ENCODE data around the gene LRP3. TPM values are rescaled to one million over a fixed set of nuclear protein-coding genes. Genes with fewer than 3 reads are reported as not detected.

Gene LRP3
- total RNA-seq, 1 experiment from 2014 or later: 29.0 TPM

DNA sequence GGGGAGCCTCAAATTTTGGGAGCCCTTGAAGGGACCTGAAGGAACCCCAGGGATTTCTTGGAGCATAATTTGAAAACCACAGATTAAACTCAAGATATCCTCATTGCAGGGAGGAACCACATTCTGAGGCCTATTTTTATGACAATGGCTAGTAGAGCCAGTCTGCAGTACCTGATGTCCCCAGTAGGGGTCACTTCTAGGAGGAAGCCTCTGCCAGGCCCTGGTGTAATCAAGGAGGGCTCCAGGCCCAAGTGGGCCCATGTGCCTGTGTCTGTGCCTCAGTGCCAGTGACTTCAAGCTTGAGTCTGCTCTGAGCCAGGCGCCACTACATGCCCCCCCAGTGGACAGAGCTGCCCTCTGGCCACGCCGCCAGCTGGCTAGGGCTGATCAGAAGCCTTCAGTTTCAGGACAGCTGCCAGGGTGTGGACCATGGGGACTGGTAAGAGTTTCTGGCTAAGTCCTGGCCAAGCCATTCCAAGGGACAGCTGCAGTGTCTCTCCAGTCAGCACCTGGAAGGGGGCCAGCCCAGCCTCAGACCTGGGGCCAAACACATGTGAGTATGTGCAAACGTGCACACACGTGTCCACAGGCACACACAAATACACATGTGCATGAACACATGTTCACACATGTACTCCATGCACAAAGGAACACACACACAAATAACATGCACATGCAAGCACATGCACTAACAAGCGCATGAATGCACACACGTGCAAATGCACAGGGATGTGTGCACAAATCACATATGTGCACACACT, 52.0 kb downstream of the LRP3 start:
- peaks cover 11 to 13% of the 10 kb centered on the region in 2 experiments; a peak in 2 of 4 replicates for H3K9me3 ChIP-seq (ENCODE audit: control insufficient read depth in 1 of 2, insufficient read depth in 1 of 2, low read depth in 1 of 2, low read length in 2 of 2)
- H3K79me2 ChIP-seq (ENCODE audit: insufficient read depth, low read length): no peaks in the 10 kb centered on the region
- DNase-seq (ENCODE audit: low read depth, low spot score) (no peak), ATAC-seq (no peak)
- RAD21 ChIA-PET (ENCODE audit: low non-redundant PET in 1 of 2, low total read pairs in 2 of 2, uncharacterized antibody in 2 of 2, unreplicated experiment in 2 of 2): interaction anchor here in 1 of 2 experiments (0.8 kb wide), 1 partner anchor 79 kb away, joined by 3 read pairs; no protein-coding TSS in a partner anchor
- H3K4me3 ChIP-seq (replicated peaks in 1 of 2; ENCODE audit: low read depth in 1 of 2, low read length in 2 of 2): no peak overlapping the region
- H3K4me2 ChIP-seq (ENCODE audit: low read length): no peak overlapping the region
- peaks cover 10 to 22% of the 10 kb centered on the region in 2 experiments; a peak in 3 of 4 replicates for H3K4me1 ChIP-seq (ENCODE audit: control insufficient read depth in 1 of 2, insufficient read depth in 2 of 2, low read length in 2 of 2)
- H4K20me1 ChIP-seq (ENCODE audit: insufficient read depth): no peaks in the 10 kb centered on the region
- H3K9me2 ChIP-seq (ENCODE audit: insufficient read depth): no peaks in the 10 kb centered on the region
- BruUV-seq (replicated peaks): no TSS peak
- CTCF ChIA-PET: interaction anchor here (1.1 kb wide), 1 partner anchor 11 kb away, joined by 3 read pairs; no protein-coding TSS in a partner anchor
- H3K9ac ChIP-seq (ENCODE audit: low read length): no peak overlapping the region
- intact Hi-C loops (cut with micrococcal nuclease): loop anchor here (5.0 kb wide), 1 partner anchor 56 kb away; the partner anchor contains the start of gene CEBPA
- H2AFZ ChIP-seq (ENCODE audit: low read depth, low read length, poor library complexity, severe bottlenecking): no peak overlapping the region
- no peak overlapping the region for H3K27ac ChIP-seq (ENCODE audit: low read depth, low read length)
- no peaks in the 10 kb centered on the region for H3K36me3 ChIP-seq (ENCODE audit: control insufficient read depth in 1 of 2, insufficient read depth in 2 of 2, low read length in 2 of 2)
- POLR2A ChIA-PET: no interaction called here
- TF ChIP-seq ZFX (IDR thresholded peaks at IDR 0.05) (no peak), CEBPB (IDR thresholded peaks at IDR 0.05; ENCODE audit: low read depth) (no peak), RAD21 (IDR thresholded peaks at IDR 0.05; ENCODE audit: low read depth) (0 out of 2 replicates have a peak, but pooled peaks have one; percentile 8), POLR2A (IDR thresholded peaks at IDR 0.05; ENCODE audit: borderline replicate concordance, extremely low read depth, insufficient read depth, insufficient read length) (no peak), JUND (IDR thresholded peaks at IDR 0.05) (no peak), EZH2 (IDR thresholded peaks at IDR 0.05) (no peak), POLR2AphosphoS5 (IDR thresholded peaks at IDR 0.05; ENCODE audit: low read depth, low read length) (no peak), SP1 (IDR thresholded peaks at IDR 0.05; ENCODE audit: low read depth) (no peak), FOSL1 (IDR thresholded peaks at IDR 0.05; ENCODE audit: low read depth) (no peak)
- TF ChIP-seq, protein P1, sequence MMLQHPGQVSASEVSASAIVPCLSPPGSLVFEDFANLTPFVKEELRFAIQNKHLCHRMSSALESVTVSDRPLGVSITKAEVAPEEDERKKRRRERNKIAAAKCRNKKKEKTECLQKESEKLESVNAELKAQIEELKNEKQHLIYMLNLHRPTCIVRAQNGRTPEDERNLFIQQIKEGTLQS (IDR thresholded peaks at IDR 0.05): no peak
- TF ChIP-seq, protein P2, sequence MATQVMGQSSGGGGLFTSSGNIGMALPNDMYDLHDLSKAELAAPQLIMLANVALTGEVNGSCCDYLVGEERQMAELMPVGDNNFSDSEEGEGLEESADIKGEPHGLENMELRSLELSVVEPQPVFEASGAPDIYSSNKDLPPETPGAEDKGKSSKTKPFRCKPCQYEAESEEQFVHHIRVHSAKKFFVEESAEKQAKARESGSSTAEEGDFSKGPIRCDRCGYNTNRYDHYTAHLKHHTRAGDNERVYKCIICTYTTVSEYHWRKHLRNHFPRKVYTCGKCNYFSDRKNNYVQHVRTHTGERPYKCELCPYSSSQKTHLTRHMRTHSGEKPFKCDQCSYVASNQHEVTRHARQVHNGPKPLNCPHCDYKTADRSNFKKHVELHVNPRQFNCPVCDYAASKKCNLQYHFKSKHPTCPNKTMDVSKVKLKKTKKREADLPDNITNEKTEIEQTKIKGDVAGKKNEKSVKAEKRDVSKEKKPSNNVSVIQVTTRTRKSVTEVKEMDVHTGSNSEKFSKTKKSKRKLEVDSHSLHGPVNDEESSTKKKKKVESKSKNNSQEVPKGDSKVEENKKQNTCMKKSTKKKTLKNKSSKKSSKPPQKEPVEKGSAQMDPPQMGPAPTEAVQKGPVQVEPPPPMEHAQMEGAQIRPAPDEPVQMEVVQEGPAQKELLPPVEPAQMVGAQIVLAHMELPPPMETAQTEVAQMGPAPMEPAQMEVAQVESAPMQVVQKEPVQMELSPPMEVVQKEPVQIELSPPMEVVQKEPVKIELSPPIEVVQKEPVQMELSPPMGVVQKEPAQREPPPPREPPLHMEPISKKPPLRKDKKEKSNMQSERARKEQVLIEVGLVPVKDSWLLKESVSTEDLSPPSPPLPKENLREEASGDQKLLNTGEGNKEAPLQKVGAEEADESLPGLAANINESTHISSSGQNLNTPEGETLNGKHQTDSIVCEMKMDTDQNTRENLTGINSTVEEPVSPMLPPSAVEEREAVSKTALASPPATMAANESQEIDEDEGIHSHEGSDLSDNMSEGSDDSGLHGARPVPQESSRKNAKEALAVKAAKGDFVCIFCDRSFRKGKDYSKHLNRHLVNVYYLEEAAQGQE (IDR thresholded peaks at IDR 0.05; ENCODE audit: low read depth): no peak
- TF ChIP-seq, protein P3, sequence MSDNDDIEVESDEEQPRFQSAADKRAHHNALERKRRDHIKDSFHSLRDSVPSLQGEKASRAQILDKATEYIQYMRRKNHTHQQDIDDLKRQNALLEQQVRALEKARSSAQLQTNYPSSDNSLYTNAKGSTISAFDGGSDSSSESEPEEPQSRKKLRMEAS (IDR thresholded peaks at IDR 0.05): no peak
- TF ChIP-seq, protein P4, sequence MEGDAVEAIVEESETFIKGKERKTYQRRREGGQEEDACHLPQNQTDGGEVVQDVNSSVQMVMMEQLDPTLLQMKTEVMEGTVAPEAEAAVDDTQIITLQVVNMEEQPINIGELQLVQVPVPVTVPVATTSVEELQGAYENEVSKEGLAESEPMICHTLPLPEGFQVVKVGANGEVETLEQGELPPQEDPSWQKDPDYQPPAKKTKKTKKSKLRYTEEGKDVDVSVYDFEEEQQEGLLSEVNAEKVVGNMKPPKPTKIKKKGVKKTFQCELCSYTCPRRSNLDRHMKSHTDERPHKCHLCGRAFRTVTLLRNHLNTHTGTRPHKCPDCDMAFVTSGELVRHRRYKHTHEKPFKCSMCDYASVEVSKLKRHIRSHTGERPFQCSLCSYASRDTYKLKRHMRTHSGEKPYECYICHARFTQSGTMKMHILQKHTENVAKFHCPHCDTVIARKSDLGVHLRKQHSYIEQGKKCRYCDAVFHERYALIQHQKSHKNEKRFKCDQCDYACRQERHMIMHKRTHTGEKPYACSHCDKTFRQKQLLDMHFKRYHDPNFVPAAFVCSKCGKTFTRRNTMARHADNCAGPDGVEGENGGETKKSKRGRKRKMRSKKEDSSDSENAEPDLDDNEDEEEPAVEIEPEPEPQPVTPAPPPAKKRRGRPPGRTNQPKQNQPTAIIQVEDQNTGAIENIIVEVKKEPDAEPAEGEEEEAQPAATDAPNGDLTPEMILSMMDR (IDR thresholded peaks at IDR 0.05 in 2 of 3, conservative IDR thresholded peaks at IDR 0.05 in 1 of 3; ENCODE audit: borderline replicate concordance in 1 of 3, insufficient read depth in 1 of 3, low read depth in 2 of 3, low read length in 2 of 3): peak; percentile 10 to 79 (median 75); a peak in 5 of 6 replicates
- no peaks in the 10 kb centered on the region for H3K27me3 ChIP-seq (ENCODE audit: insufficient read depth, low read length)

Data from HCT116 (cell line).